SH-SY5Y (cell line): Measurements from ENCODE around the gene NOS3.

ENCODE experiments used
- GATA2 ChIP-seq: IDR thresholded peaks from 2 replicates; pipeline ENCODE4 v1.6.1; 2011; ENCODE audit warnings: mild to moderate bottlenecking, low read depth, low read length
- GATA3 ChIP-seq: IDR thresholded peaks from 2 replicates; pipeline ENCODE4 v1.6.1; 2011; ENCODE audit warnings: low read depth, mild to moderate bottlenecking, low read length, moderate library complexity

DNA sequence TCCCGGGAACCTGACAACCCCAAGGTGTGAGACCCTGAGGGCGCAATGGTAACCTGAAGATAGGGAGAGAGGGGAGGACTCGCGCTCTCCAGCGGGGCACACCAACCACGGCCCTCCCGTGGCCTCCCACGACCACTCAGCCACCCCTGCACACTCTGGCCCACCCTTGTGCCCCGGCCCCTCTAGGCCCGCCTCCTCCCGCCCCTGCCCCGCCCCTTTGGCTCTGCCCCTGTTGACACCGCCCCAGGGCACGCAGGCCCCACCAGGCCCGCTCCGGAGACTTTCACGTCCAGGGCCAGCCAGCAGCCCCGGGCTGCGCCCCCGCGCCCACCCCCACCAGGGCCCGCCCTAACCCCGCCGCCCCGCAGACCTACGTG is 22.5 kb downstream of the NOS3 start:
- TF ChIP-seq GATA2 (no peak), GATA3 (no peak)
